GM19035 (cell line): ENCODE measurements around the gene DLX6.

Experiments used
- ATAC-seq: cut with Tn5 transposase; IDR thresholded peaks from one replicate; pipeline ENCODE4 v1.9.1; 2021; ENCODE audit not compliant: unreplicated experiment

Gene DLX6

GRCh38 chr7:97009753-97010732 is 4.7 kb downstream of the DLX6 start:
- ATAC-seq: no peak

- no peak for ATAC-seq
Measured at GRCh38 chr7:97011104-97011503, 5.8 kb downstream of the DLX6 start.

- no peak for ATAC-seq
Measured at GRCh38 chr7:97011536-97012364, 6.4 kb downstream of the DLX6 start.

- ATAC-seq: no peak
Measured at GRCh38 chr7:97012365-97013133, 7.2 kb downstream of the DLX6 start.

- no peak for ATAC-seq
Measured at GRCh38 chr7:97013134-97013844, 7.9 kb downstream of the DLX6 start.

GRCh38 chr7:97013845-97014134 is 8.4 kb downstream of the DLX6 start:
- no peak for ATAC-seq

GRCh38 chr7:97014145-97014750 is 8.9 kb downstream of the DLX6 start:
- no peak for ATAC-seq

- no peak for ATAC-seq
Measured at GRCh38 chr7:97015279-97015678, 9.9 kb downstream of the DLX6 start.

- ATAC-seq: no peak
Measured at GRCh38 chr7:97015756-97016380, 10.5 kb downstream of the DLX6 start.

GRCh38 chr7:97016381-97017191 is 11.2 kb downstream of the DLX6 start:
- no peak for ATAC-seq

GRCh38 chr7:97017192-97018125 is 12.1 kb downstream of the DLX6 start:
- no peak for ATAC-seq

GRCh38 chr7:97018126-97018601 is 12.8 kb downstream of the DLX6 start:
- no peak for ATAC-seq

- no peak for ATAC-seq
Measured at GRCh38 chr7:97018791-97019531, 13.6 kb downstream of the DLX6 start.

GRCh38 chr7:97019710-97020225 is 14.4 kb downstream of the DLX6 start:
- ATAC-seq: no peak

GRCh38 chr7:97020601-97020995 is 15.2 kb downstream of the DLX6 start:
- ATAC-seq: no peak

GRCh38 chr7:97020996-97021746 is 15.8 kb downstream of the DLX6 start:
- no peak for ATAC-seq
